Karpas-422 (cell line): ENCODE measurements around the gene ATXN7L1. TPM values are rescaled to one million over a fixed set of nuclear protein-coding genes. Genes with fewer than 3 reads are reported as not detected.

ENCODE experiments used
- DNase-seq: peaks from one replicate; pipeline ENCODE4 v3.0.0-alpha.2; 2015
- H2AFZ ChIP-seq: fragments of 200-600 bp; sonication (generic); 2 replicates; pipeline ENCODE4 v1.6.1; 2014; ENCODE audit warnings: antibody characterized with exemption, low read length, mixed read lengths
- H3K27ac ChIP-seq: fragments of 200-600 bp; sonication (generic); 2 replicates; pipeline ENCODE4 v1.5.1; 2014; ENCODE audit warnings: mild to moderate bottlenecking, low read length, moderate library complexity
- H3K27me3 ChIP-seq: fragments of 200-600 bp; sonication (generic); 2 replicates; pipeline ENCODE4 v1.6.1; 2014; ENCODE audit warnings: low read length, mixed read lengths
- H3K36me3 ChIP-seq: fragments of 200-600 bp; sonication (generic); 2 replicates; pipeline ENCODE4 v1.6.1; 2014; ENCODE audit warnings: low read length, mixed read lengths; ENCODE audit not compliant: insufficient read depth
- H3K4me1 ChIP-seq: fragments of 200-600 bp; sonication (generic); 2 replicates; pipeline ENCODE4 v1.6.1; 2014; ENCODE audit warnings: mild to moderate bottlenecking, low read length, mixed read lengths
- H3K4me2 ChIP-seq: fragments of 200-600 bp; sonication (generic); 2 replicates; pipeline ENCODE4 v1.6.1; 2014; ENCODE audit warnings: low read length, low read depth, mild to moderate bottlenecking; ENCODE audit not compliant: poor library complexity, severe bottlenecking
- H3K4me3 ChIP-seq: fragments of 200-600 bp; sonication (generic); 2 replicates; pipeline ENCODE4 v1.5.1; 2014; ENCODE audit warnings: mild to moderate bottlenecking, antibody characterized with exemption, low read length, mixed read lengths
- H3K79me2 ChIP-seq: fragments of 200-600 bp; sonication (generic); 2 replicates; pipeline ENCODE4 v1.6.1; 2014; ENCODE audit warnings: mild to moderate bottlenecking, low read length, mixed read lengths
- H3K9ac ChIP-seq: fragments of 200-600 bp; sonication (generic); 2 replicates; pipeline ENCODE4 v1.6.0; 2014; ENCODE audit warnings: low read length
- H3K9me2 ChIP-seq: fragments of 200-600 bp; sonication (generic), shearing (Covaris generic); replicated peaks from 2 replicates; pipeline ENCODE4 v1.6.0; 2014; ENCODE audit warnings: mild to moderate bottlenecking, low read length, moderate library complexity; ENCODE audit not compliant: insufficient read depth
- H3K9me3 ChIP-seq: fragments of 300-700, 200-600 bp; sonication (generic); 2 replicates; pipeline ENCODE4 v1.6.1; 2014; ENCODE audit warnings: low read length, mixed read lengths
- H4K20me1 ChIP-seq: fragments of 200-600 bp; sonication (generic); 2 replicates; pipeline ENCODE4 v1.6.1; 2014; ENCODE audit warnings: mild to moderate bottlenecking, antibody characterized with exemption, low read length, low read depth; ENCODE audit not compliant: insufficient read depth
- total RNA-seq: library from RNA; depleted of rRNA; stranded (reverse); fragments of >200 nt; shearing (Covaris generic); gene quantifications from 2 replicates; pipeline ENCODE4 v1.2.3, GENCODE V29; 2014; ENCODE audit warnings: low replicate concordance

Gene ATXN7L1
- total RNA-seq, 1 experiment from 2014 or later: not detected

- H3K36me3 ChIP-seq: no peaks in the 10 kb centered on the region
- H3K9me2 ChIP-seq: no peaks in the 10 kb centered on the region
- H3K27me3 ChIP-seq: no peaks in the 10 kb centered on the region
- no peak overlapping the region for H3K27ac ChIP-seq
- H4K20me1 ChIP-seq: no peaks in the 10 kb centered on the region
- H3K4me1 ChIP-seq: peaks cover 6% of the 10 kb centered on the region; the same call in 1 of the 2 replicates
- H3K9ac ChIP-seq: no peak overlapping the region
- DNase-seq: peak; percentile 78
- no peak overlapping the region for H3K4me2 ChIP-seq
- H3K4me3 ChIP-seq: no peak overlapping the region
- no peaks in the 10 kb centered on the region for H3K79me2 ChIP-seq
- H2AFZ ChIP-seq: peak overlapping the region; percentile 15; the same call in 1 of the 2 replicates
- no peaks in the 10 kb centered on the region for H3K9me3 ChIP-seq
Measured at GRCh38 chr7:105808703-105809590, 67.5 kb downstream of the ATXN7L1 start.

DNA sequence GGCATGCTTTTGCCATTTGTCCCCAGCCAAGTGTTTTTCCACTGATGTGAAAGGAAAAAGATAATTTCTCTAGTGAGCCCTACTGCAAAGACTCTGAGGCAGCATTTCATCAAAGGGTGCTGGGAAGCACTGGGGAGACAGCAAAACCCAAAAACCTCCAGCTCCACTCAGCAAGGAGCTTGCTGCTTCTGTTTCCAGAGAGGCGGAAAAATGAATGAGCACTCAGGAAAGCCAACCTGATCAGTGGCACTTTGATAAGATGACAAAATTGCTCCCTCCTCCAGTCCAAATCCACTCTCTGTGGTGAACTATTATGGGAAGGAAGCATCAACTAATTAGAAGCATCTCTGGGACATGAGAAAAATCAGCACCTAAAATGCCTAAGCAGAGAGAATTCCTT, 68.2 kb downstream of the ATXN7L1 start:
- peaks cover 6% of the 10 kb centered on the region; the same call in 1 of the 2 replicates for H3K4me1 ChIP-seq
- no peak overlapping the region for H3K27ac ChIP-seq
- H3K4me2 ChIP-seq: no peak overlapping the region

DNA sequence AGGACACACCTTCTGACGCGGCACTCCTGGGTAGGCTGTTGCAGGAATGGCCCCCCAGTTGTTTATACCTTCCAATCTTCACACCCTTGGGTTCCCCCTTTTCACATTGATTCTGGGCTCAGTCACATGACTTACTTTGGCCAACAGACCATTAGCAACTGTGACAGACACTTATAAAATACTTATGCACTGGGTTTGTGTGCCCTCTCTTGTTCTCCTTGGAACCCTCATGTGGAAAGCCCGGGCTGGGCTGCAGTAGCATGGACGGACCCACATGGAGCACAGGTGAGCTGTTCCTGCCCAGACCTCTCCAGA, 69.0 kb downstream of the ATXN7L1 start:
- H3K4me1 ChIP-seq: peaks cover 6% of the 10 kb centered on the region; the same call in 1 of the 2 replicates
- no peaks in the 10 kb centered on the region for H3K27me3 ChIP-seq
- no peak overlapping the region for H2AFZ ChIP-seq
- no peak overlapping the region for H3K27ac ChIP-seq
- H4K20me1 ChIP-seq: no peaks in the 10 kb centered on the region
- no peak overlapping the region for H3K4me2 ChIP-seq
- H3K36me3 ChIP-seq: no peaks in the 10 kb centered on the region
- H3K9me3 ChIP-seq: no peaks in the 10 kb centered on the region
- H3K9me2 ChIP-seq: no peaks in the 10 kb centered on the region
- no peak for DNase-seq
- no peak overlapping the region for H3K4me3 ChIP-seq
- no peak overlapping the region for H3K9ac ChIP-seq
- no peaks in the 10 kb centered on the region for H3K79me2 ChIP-seq

More for the DNA sequence above, 68.2 kb downstream of the ATXN7L1 start:
- no peaks in the 10 kb centered on the region for H3K36me3 ChIP-seq
- DNase-seq: no peak
- H3K9ac ChIP-seq: no peak overlapping the region
- H3K27me3 ChIP-seq: no peaks in the 10 kb centered on the region
- H3K9me3 ChIP-seq: no peaks in the 10 kb centered on the region
- H3K4me3 ChIP-seq: no peak overlapping the region
- H2AFZ ChIP-seq: no peak overlapping the region
- H4K20me1 ChIP-seq: no peaks in the 10 kb centered on the region
- no peaks in the 10 kb centered on the region for H3K9me2 ChIP-seq
- no peaks in the 10 kb centered on the region for H3K79me2 ChIP-seq

DNA sequence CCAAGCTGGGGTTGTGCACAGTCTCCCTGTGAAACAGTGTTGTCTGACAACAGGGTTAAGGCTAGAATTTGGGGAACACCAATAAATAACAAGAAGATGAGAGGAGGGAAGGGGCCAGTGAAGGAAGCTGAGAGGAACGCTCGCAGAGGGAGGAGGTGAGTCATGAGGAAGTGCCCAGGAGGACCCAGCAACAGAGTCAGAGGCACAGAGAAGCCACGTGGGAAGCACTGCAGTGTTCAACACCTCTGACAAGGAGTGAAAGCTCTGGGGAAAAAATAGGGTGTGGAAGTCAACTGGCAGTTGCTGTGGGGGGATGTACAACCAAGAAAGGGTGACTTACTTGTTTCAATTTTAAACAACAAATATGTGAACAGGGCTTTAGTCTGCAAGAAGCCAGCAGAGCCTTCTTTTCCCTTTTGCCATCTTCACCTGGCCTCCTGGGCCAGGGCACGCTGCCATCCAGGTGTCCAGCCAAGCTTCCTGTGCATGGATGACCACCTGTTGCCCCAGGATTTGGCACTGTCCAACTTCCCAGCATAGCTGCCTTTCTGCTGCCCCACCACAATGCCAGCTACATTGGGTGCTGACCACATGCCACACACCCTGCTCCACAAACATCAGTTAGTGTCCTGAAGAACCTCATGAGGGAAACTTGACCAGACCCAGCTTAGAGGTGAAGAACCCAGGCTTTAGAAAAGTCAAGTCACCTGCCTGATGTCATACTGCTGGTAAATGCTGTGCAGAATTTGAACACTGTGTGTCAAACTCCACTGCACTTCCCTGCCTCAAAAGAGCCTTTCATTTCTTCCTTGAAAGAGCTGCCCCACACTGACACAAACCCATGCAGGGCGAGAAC, 69.6 kb downstream of the ATXN7L1 start:
- Histone ChIP-seq H3K9ac (no peak overlapping the region), H3K9me3 (no peaks in the 10 kb centered on the region), H4K20me1 (no peaks in the 10 kb centered on the region), H3K27ac (no peak overlapping the region), H3K9me2 (no peaks in the 10 kb centered on the region), H3K79me2 (no peaks in the 10 kb centered on the region), H3K4me3 (no peak overlapping the region), H3K36me3 (no peaks in the 10 kb centered on the region), H3K27me3 (no peaks in the 10 kb centered on the region), H3K4me2 (no peak overlapping the region), H3K4me1 (peaks cover 6% of the 10 kb centered on the region; the same call in 1 of the 2 replicates), H2AFZ (no peak overlapping the region)
- DNase-seq: no peak

- Histone ChIP-seq H3K4me1 (peaks cover 6% of the 10 kb centered on the region; the same call in 1 of the 2 replicates), H3K79me2 (no peaks in the 10 kb centered on the region), H3K9me2 (no peaks in the 10 kb centered on the region), H3K4me2 (no peak overlapping the region), H3K36me3 (no peaks in the 10 kb centered on the region), H3K9ac (no peak overlapping the region), H3K27me3 (no peaks in the 10 kb centered on the region), H4K20me1 (no peaks in the 10 kb centered on the region), H2AFZ (no peak overlapping the region), H3K9me3 (no peaks in the 10 kb centered on the region), H3K27ac (no peak overlapping the region), H3K4me3 (no peak overlapping the region)
- DNase-seq: no peak
Measured at GRCh38 chr7:105805447-105806019, 70.9 kb downstream of the ATXN7L1 start.

DNA sequence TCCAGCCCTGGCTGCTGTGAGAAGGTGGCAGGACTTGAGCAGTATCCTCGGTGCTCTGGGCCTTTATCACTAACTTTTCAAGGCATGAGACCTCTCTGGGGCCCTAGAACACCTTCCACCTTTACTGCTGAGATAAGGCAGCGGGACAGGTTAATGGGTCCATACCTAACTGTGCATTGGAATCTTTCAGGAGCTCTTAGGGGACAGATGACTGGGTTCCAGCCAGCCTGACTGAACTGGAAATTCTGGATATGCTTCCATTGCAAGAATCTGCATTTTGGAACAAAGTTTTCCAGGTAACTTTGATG, 73.0 kb downstream of the ATXN7L1 start:
- no peaks in the 10 kb centered on the region for H3K4me1 ChIP-seq
- H3K79me2 ChIP-seq: no peaks in the 10 kb centered on the region
- no peak overlapping the region for H3K4me2 ChIP-seq

DNA sequence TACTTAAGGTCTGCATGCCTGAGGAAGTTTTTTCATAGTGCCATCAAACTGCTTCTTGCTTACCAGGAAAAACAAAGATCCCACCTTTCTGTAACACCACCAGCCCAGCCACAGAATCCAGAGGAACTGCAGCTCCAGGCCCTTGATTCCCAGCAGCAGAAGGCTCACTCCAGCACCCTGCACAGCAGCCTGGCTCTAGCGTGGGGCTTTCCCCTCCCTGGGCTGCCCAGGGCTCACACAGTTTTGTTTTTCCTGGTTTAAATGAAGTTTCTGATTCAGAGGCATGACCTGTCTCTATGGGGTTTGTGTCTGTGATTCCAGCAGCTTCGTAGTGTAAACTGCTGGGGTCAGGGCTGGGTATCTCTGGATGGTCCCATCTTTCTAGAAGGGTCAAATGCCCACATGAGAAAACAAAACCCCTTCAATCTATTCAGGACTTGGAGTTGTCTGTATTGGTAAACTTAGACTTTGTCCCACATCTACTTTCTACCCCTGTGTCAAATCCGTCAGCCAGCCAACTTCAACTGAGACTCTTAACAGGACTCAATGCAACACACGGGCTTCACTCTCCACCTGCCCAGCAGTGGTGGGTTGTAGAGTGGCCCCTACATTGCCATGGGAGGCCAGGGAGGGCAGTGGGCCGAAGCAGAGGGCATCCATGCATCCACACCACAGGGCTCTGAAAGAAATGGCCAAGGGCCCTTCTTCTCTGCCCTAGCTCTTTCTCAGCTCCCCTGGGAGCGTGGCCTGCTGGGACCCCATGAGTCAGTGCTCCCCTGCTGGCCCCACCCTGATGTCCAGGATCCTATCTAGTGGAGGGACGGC, 73.6 kb downstream of the ATXN7L1 start:
- Histone ChIP-seq H2AFZ (no peak overlapping the region), H3K4me3 (no peak overlapping the region), H3K36me3 (no peaks in the 10 kb centered on the region), H3K9me2 (no peaks in the 10 kb centered on the region), H3K4me1 (no peaks in the 10 kb centered on the region), H3K9me3 (no peaks in the 10 kb centered on the region), H3K9ac (no peak overlapping the region), H3K27me3 (no peaks in the 10 kb centered on the region), H3K27ac (no peak overlapping the region), H4K20me1 (no peaks in the 10 kb centered on the region), H3K79me2 (no peaks in the 10 kb centered on the region), H3K4me2 (no peak overlapping the region)
- no peak for DNase-seq

More for the DNA sequence above, 73.0 kb downstream of the ATXN7L1 start:
- no peaks in the 10 kb centered on the region for H3K9me3 ChIP-seq
- H2AFZ ChIP-seq: no peak overlapping the region
- no peak overlapping the region for H3K4me3 ChIP-seq
- no peaks in the 10 kb centered on the region for H3K27me3 ChIP-seq
- H3K9ac ChIP-seq: no peak overlapping the region
- H4K20me1 ChIP-seq: no peaks in the 10 kb centered on the region
- H3K9me2 ChIP-seq: no peaks in the 10 kb centered on the region
- H3K36me3 ChIP-seq: no peaks in the 10 kb centered on the region
- DNase-seq: no peak
- no peak overlapping the region for H3K27ac ChIP-seq
